Endothelial cell of umbilical vein (primary cell): ENCODE results near the gene SMIM21.

Experiments used
- EZH2 ChIP-seq: IDR thresholded peaks from 2 replicates; pipeline ENCODE4 v1.6.1; 2012; ENCODE audit warnings: borderline replicate concordance, low read depth, mild to moderate bottlenecking, moderate library complexity, low read length, inconsistent platforms; ENCODE audit not compliant: severe bottlenecking
- FOS ChIP-seq: IDR thresholded peaks from 2 replicates; pipeline ENCODE4 v1.6.1; 2011; ENCODE audit warnings: mild to moderate bottlenecking, low read length, moderate library complexity, borderline replicate concordance; ENCODE audit not compliant: insufficient read depth
- GATA2 ChIP-seq: IDR thresholded peaks from 2 replicates; pipeline ENCODE4 v1.7.0; 2011; ENCODE audit warnings: low read depth, mild to moderate bottlenecking, moderate library complexity, mixed read lengths, low read length; ENCODE audit not compliant: insufficient read length, insufficient read depth
- JUN ChIP-seq: IDR thresholded peaks from 2 replicates; pipeline ENCODE4 v1.6.1; 2011; ENCODE audit warnings: borderline replicate concordance, low read depth; ENCODE audit not compliant: insufficient read length, insufficient read depth
- MYC ChIP-seq: IDR thresholded peaks from one replicate; pipeline ENCODE4 v1.6.1; 2011; ENCODE audit warnings: mild to moderate bottlenecking, low read depth, low read length
- POLR2A ChIP-seq: IDR thresholded peaks from 2 replicates; pipeline ENCODE4 v1.6.1; 2012; ENCODE audit warnings: low read depth, mild to moderate bottlenecking, control low read depth, low read length
- POLR2AphosphoS5 ChIP-seq: IDR thresholded peaks from 2 replicates; pipeline ENCODE4 v1.6.1; 2012; ENCODE audit warnings: low read depth, mild to moderate bottlenecking, control low read depth, low read length, moderate library complexity; ENCODE audit not compliant: insufficient read depth
- TF ChIP-seq, protein P1 (sequence below), 2 donors: IDR thresholded peaks; 1 replicate in 1 of 2; 2 replicates in 1 of 2; pipeline ENCODE4 v1.5.1; 2011; ENCODE audit warnings: low read length in 2 of 2, mild to moderate bottlenecking in 2 of 2, moderate library complexity in 2 of 2, control low read depth in 1 of 2, inconsistent platforms in 1 of 2, low read depth in 1 of 2; ENCODE audit not compliant: insufficient read depth in 1 of 2; ENCODE audit errors: extremely low read depth in 1 of 2
- TF ChIP-seq, protein P2 (sequence below): IDR thresholded peaks from 2 replicates; pipeline ENCODE4 v1.6.1; 2011; ENCODE audit not compliant: insufficient read depth, insufficient read length

DNA sequence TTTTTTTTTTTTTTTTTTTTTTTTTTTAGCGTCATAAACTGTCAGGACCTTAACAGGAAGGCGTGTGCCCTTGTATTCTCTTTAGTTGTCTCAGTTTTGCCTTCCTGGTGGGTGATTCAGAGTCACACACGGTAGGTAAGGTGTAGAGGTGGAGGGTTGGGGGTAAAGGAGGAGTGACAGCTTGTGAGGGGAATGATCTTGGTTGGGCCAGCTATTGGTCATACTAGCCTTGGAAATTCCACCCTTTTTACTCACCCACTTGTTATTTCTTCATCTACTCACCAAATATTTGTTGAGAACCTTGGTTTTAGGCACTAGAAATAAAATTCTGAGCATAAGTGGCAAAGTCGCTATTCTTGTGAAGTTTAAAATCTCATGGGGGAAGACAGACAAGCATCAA is 22.2 kb downstream of the SMIM21 start:
- TF ChIP-seq, protein P1, sequence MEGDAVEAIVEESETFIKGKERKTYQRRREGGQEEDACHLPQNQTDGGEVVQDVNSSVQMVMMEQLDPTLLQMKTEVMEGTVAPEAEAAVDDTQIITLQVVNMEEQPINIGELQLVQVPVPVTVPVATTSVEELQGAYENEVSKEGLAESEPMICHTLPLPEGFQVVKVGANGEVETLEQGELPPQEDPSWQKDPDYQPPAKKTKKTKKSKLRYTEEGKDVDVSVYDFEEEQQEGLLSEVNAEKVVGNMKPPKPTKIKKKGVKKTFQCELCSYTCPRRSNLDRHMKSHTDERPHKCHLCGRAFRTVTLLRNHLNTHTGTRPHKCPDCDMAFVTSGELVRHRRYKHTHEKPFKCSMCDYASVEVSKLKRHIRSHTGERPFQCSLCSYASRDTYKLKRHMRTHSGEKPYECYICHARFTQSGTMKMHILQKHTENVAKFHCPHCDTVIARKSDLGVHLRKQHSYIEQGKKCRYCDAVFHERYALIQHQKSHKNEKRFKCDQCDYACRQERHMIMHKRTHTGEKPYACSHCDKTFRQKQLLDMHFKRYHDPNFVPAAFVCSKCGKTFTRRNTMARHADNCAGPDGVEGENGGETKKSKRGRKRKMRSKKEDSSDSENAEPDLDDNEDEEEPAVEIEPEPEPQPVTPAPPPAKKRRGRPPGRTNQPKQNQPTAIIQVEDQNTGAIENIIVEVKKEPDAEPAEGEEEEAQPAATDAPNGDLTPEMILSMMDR (IDR thresholded peaks at IDR 0.05; ENCODE audit: extremely low read depth in 1 of 2, insufficient read depth in 1 of 2, low read depth in 1 of 2, low read length in 2 of 2), result no peak
- TF ChIP-seq, protein P2, sequence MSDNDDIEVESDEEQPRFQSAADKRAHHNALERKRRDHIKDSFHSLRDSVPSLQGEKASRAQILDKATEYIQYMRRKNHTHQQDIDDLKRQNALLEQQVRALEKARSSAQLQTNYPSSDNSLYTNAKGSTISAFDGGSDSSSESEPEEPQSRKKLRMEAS, result no peak
- TF ChIP-seq EZH2 (no peak), JUN (no peak), POLR2A (no peak), POLR2AphosphoS5 (no peak), GATA2 (no peak), FOS (no peak), MYC (no peak)
